Parathyroid adenoma (tissue), 2 donors: ENCODE data around the gene FAM24B.

Experiments used
- H2AFZ ChIP-seq: fragments of 300-600 bp; sonication (generic); one replicate; pipeline ENCODE4 v1.7.0; 2017; ENCODE audit warnings: antibody characterized with exemption, mild to moderate bottlenecking
- H3K27ac ChIP-seq: fragments of 300-600 bp; sonication (generic); one replicate; pipeline ENCODE4 v1.7.0; 2017
- H3K27me3 ChIP-seq: fragments of 300-600 bp; sonication (generic); one replicate; pipeline ENCODE4 v1.7.0; 2017; ENCODE audit warnings: low read length; ENCODE audit not compliant: control insufficient read depth, insufficient read depth
- H3K36me3 ChIP-seq: fragments of 300-600 bp; sonication (generic); one replicate; pipeline ENCODE4 v1.7.0; 2017; ENCODE audit warnings: low read length; ENCODE audit not compliant: control insufficient read depth, insufficient read depth
- H3K4me1 ChIP-seq: fragments of 300-600 bp; sonication (generic); one replicate; pipeline ENCODE4 v1.7.0; 2017; ENCODE audit warnings: control low read depth
- H3K4me2 ChIP-seq: fragments of 300-600 bp; sonication (generic); one replicate; pipeline ENCODE4 v1.7.0; 2017; ENCODE audit warnings: low read length
- H3K4me3 ChIP-seq: fragments of 300-600 bp; sonication (generic); one replicate; pipeline ENCODE4 v1.7.0; 2017; ENCODE audit warnings: low read depth, low read length
- H3K79me2 ChIP-seq: fragments of 300-600 bp; sonication (generic); one replicate; pipeline ENCODE4 v1.7.0; 2017; ENCODE audit warnings: control low read depth
- H3K9ac ChIP-seq: fragments of 300-600 bp; sonication (generic); one replicate; pipeline ENCODE4 v1.7.0; 2017; ENCODE audit warnings: mild to moderate bottlenecking
- H3K9me3 ChIP-seq: fragments of 300-600 bp; sonication (generic); one replicate; pipeline ENCODE4 v1.7.0; 2017; ENCODE audit warnings: low read length; ENCODE audit not compliant: control insufficient read depth
- CTCF ChIP-seq: fragments of 300-600 bp; sonication (generic); IDR thresholded peaks from one replicate; pipeline ENCODE4 v1.7.0; 2017; ENCODE audit warnings: antibody characterized with exemption, mild to moderate bottlenecking
- donor health status: primary hyperparathyroidism.

Gene FAM24B

GRCh38 chr10:122845783-122846332, 33.5 kb downstream of the FAM24B start, which contains the start of gene CUZD1:
TSS of gene CUZD1 (minus strand) at chr10:122845857. CDS start at chr10:122845843, 14 bp downstream.
- Histone ChIP-seq H3K4me1 (no peaks in the 10 kb centered on the region), H3K4me3 (no peak within 1 kb of the TSS), H3K9me3 (no peaks in the 10 kb centered on the region), H2AFZ (no peak within 1 kb of the TSS), H3K27ac (no peak within 1 kb of the TSS), H3K79me2 (no peaks in the 10 kb centered on the region), H3K36me3 (no peaks in the 10 kb centered on the region), H3K4me2 (no peak within 1 kb of the TSS), H3K9ac (no peak within 1 kb of the TSS), H3K27me3 (no peaks in the 10 kb centered on the region)
- TF ChIP-seq CTCF, result no peak

- TF ChIP-seq CTCF, result no peak
- Histone ChIP-seq H3K27ac (no peak overlapping the region), H2AFZ (no peak overlapping the region), H3K9me3 (no peaks in the 10 kb centered on the region), H3K27me3 (no peaks in the 10 kb centered on the region), H3K9ac (no peak overlapping the region), H3K4me3 (no peak overlapping the region), H3K36me3 (no peaks in the 10 kb centered on the region), H3K4me1 (no peaks in the 10 kb centered on the region), H3K4me2 (no peak overlapping the region), H3K79me2 (no peaks in the 10 kb centered on the region)
Measured at GRCh38 chr10:122844146-122844545, 35.2 kb downstream of the FAM24B start.

GRCh38 chr10:122841569-122841968, 37.8 kb downstream of the FAM24B start:
- Histone ChIP-seq H3K9ac (no peak overlapping the region), H3K9me3 (no peaks in the 10 kb centered on the region), H2AFZ (no peak overlapping the region), H3K4me2 (no peak overlapping the region), H3K27ac (no peak overlapping the region), H3K4me3 (no peak overlapping the region), H3K4me1 (no peaks in the 10 kb centered on the region), H3K36me3 (no peaks in the 10 kb centered on the region), H3K27me3 (no peaks in the 10 kb centered on the region), H3K79me2 (no peaks in the 10 kb centered on the region)
- no peak for TF ChIP-seq CTCF

- no peaks in the 10 kb centered on the region for H3K4me1 ChIP-seq
- H3K9ac ChIP-seq, result no peak overlapping the region
- no peak overlapping the region for H3K4me3 ChIP-seq
- H2AFZ ChIP-seq, result no peak overlapping the region
- H3K4me2 ChIP-seq, result no peak overlapping the region
- H3K79me2 ChIP-seq, result no peaks in the 10 kb centered on the region
- TF ChIP-seq CTCF, result no peak
- H3K27me3 ChIP-seq, result no peaks in the 10 kb centered on the region
- no peaks in the 10 kb centered on the region for H3K9me3 ChIP-seq
- no peak overlapping the region for H3K27ac ChIP-seq
- no peaks in the 10 kb centered on the region for H3K36me3 ChIP-seq
Measured at GRCh38 chr10:122839505-122839904, 39.9 kb downstream of the FAM24B start.

- no peak for TF ChIP-seq CTCF
- H3K27ac ChIP-seq, result no peak overlapping the region
- no peaks in the 10 kb centered on the region for H3K4me1 ChIP-seq
- H3K79me2 ChIP-seq, result no peaks in the 10 kb centered on the region
- no peak overlapping the region for H3K9ac ChIP-seq
- H2AFZ ChIP-seq, result no peak overlapping the region
- H3K27me3 ChIP-seq, result no peaks in the 10 kb centered on the region
- no peak overlapping the region for H3K4me2 ChIP-seq
- H3K4me3 ChIP-seq, result no peak overlapping the region
- H3K36me3 ChIP-seq, result no peaks in the 10 kb centered on the region
- no peaks in the 10 kb centered on the region for H3K9me3 ChIP-seq
Measured at GRCh38 chr10:122838880-122839279, 40.5 kb downstream of the FAM24B start.
